H1 (cell line): ENCODE measurements around the gene SCG2. TPM values are rescaled to one million over a fixed set of nuclear protein-coding genes. Genes with fewer than 3 reads are reported as not detected.

Source experiments
- EP300 ChIP-seq, 2 experiments: IDR thresholded peaks; 1 replicate in 1 of 2; 2 replicates in 1 of 2; pipeline ENCODE4 v1.6.1; 2011 to 2012; ENCODE audit warnings: low read depth in 2 of 2, low read length in 2 of 2, mild to moderate bottlenecking in 2 of 2, borderline replicate concordance in 1 of 2, inconsistent platforms in 1 of 2, moderate library complexity in 1 of 2
- polyA plus RNA-seq, 7 experiments: library from polyadenylated mRNA; depleted of rRNA in 3 of 7; stranded (reverse) in 5 of 7; unstranded in 2 of 7; fragments of >200 nt in 5 of 7; fragments of 200-250 nt in 2 of 7; gene quantifications; 1 replicate in 5 of 7; 2 replicates in 1 of 7; 4 replicates in 1 of 7; pipeline versions ENCODE4 v1.2.1 to v1.2.3, GENCODE V29; 2011 to 2013; ENCODE audit warnings: missing spikeins in 2 of 7, mixed read lengths in 2 of 7
- total RNA-seq: library from RNA; stranded (reverse); fragmentation: NEBNext Ultra II Directional; extraction: Animal tissue kit (Norgen Biotek cat#: 25700); gene quantifications from 2 replicates; pipeline ENCODE4 v1.2.1, GENCODE V29; 2021

SCG2 gene
- total and polyA plus RNA-seq, 2 of the 8 experiments (the other 6 are each of a cell fraction or from before 2014, with no cell fraction given) = 0.54 to 1.0 TPM

GRCh38 chr2:223598994-223599639 is 3.0 kb downstream of the SCG2 start (continued):
- TF ChIP-seq EP300 (IDR thresholded peaks at IDR 0.05; ENCODE audit: borderline replicate concordance in 1 of 2, low read depth in 2 of 2, low read length in 2 of 2) = no peak
